ENCODE measurements around the gene NRXN3.

The NRXN3 gene

GRCh38 chr14:79605849-79606248 lies 1435.7 kb downstream of the NRXN3 start:
- DNase-seq (ENCODE audit: low read depth, low spot score): no peak

- no peak for DNase-seq (ENCODE audit: low read depth, low spot score)
Observed at GRCh38 chr14:79608446-79608845, 1438.3 kb downstream of the NRXN3 start.

GRCh38 chr14:79613625-79614024 lies 1443.5 kb downstream of the NRXN3 start:
- DNase-seq (ENCODE audit: low read depth, low spot score): no peak

- no peak for DNase-seq (ENCODE audit: low read depth, low spot score)
Observed at GRCh38 chr14:79614448-79614847, 1444.3 kb downstream of the NRXN3 start.

- no peak for DNase-seq (ENCODE audit: low read depth, low spot score)
Observed at GRCh38 chr14:79627058-79627457, 1456.9 kb downstream of the NRXN3 start.

- DNase-seq (ENCODE audit: low read depth, low spot score): no peak
Observed at GRCh38 chr14:79629411-79630287, 1459.5 kb downstream of the NRXN3 start.

- peak; percentile 6 for DNase-seq (ENCODE audit: low read depth, low spot score)
Observed at GRCh38 chr14:79630288-79630960, 1460.3 kb downstream of the NRXN3 start.

- peak; percentile 14 for DNase-seq (ENCODE audit: low read depth, low spot score)
Observed at GRCh38 chr14:79631276-79631675, 1461.1 kb downstream of the NRXN3 start.

GRCh38 chr14:79638672-79639266 lies 1468.6 kb downstream of the NRXN3 start:
- no peak for DNase-seq (ENCODE audit: low read depth, low spot score)

- no peak for DNase-seq (ENCODE audit: low read depth, low spot score)
Observed at GRCh38 chr14:79639613-79640012, 1469.4 kb downstream of the NRXN3 start.

GRCh38 chr14:79641371-79641770 lies 1471.2 kb downstream of the NRXN3 start:
- no peak for DNase-seq (ENCODE audit: low read depth, low spot score)

- no peak for DNase-seq (ENCODE audit: low read depth, low spot score)
Observed at GRCh38 chr14:79643132-79643531, 1473.0 kb downstream of the NRXN3 start.

- DNase-seq (ENCODE audit: low read depth, low spot score): no peak
Observed at GRCh38 chr14:79645753-79646362, 1475.7 kb downstream of the NRXN3 start.

GRCh38 chr14:79649856-79650255 lies 1479.7 kb downstream of the NRXN3 start:
- DNase-seq (ENCODE audit: low read depth, low spot score): no peak

- DNase-seq (ENCODE audit: low read depth, low spot score): no peak
Observed at GRCh38 chr14:79652513-79653307, 1482.5 kb downstream of the NRXN3 start.

- no peak for DNase-seq (ENCODE audit: low read depth, low spot score)
Observed at GRCh38 chr14:79656056-79656455, 1485.9 kb downstream of the NRXN3 start.

GRCh38 chr14:79656496-79656895 lies 1486.3 kb downstream of the NRXN3 start:
- no peak for DNase-seq (ENCODE audit: low read depth, low spot score)

- DNase-seq (ENCODE audit: low read depth, low spot score): no peak
Observed at GRCh38 chr14:79658221-79658620, 1488.0 kb downstream of the NRXN3 start.

- no peak for DNase-seq (ENCODE audit: low read depth, low spot score)
Observed at GRCh38 chr14:79658769-79659168, 1488.6 kb downstream of the NRXN3 start.

- DNase-seq (ENCODE audit: low read depth, low spot score): no peak
Observed at GRCh38 chr14:79660053-79660939, 1490.1 kb downstream of the NRXN3 start.

Data from ELF-1 (cell line).